ENCODE data around the gene CRISPLD2.
"Not testable (repeated sequence)": the region's sequence is repeated elsewhere in the genome, so short reads cannot be mapped to it uniquely, and the experiment has no call there.

Gene CRISPLD2

GRCh38 chr16:84843149-84844048 is 23.6 kb downstream of the CRISPLD2 start:
- DNase-seq, result no peak

- no peak for DNase-seq
These were observed 24.2 kb downstream of the CRISPLD2 start for GRCh38 chr16:84844049-84844350.

- DNase-seq, result no peak
These were observed 25.0 kb downstream of the CRISPLD2 start for GRCh38 chr16:84844559-84845495.

GRCh38 chr16:84845496-84846002 is 25.8 kb downstream of the CRISPLD2 start:
- no peak for DNase-seq

GRCh38 chr16:84847564-84848355 is 28.0 kb downstream of the CRISPLD2 start:
- DNase-seq, result no peak

- no peak for DNase-seq
These were observed 29.3 kb downstream of the CRISPLD2 start for GRCh38 chr16:84848986-84849634.

GRCh38 chr16:84849751-84850150 is 30.0 kb downstream of the CRISPLD2 start:
- no peak for DNase-seq

GRCh38 chr16:84850714-84851113 is 30.9 kb downstream of the CRISPLD2 start:
- DNase-seq, result no peak

GRCh38 chr16:84851192-84852127 is 31.7 kb downstream of the CRISPLD2 start:
- no peak for DNase-seq

- no peak for DNase-seq
These were observed 33.7 kb downstream of the CRISPLD2 start for GRCh38 chr16:84853534-84853933.

GRCh38 chr16:84854759-84855158 is 35.0 kb downstream of the CRISPLD2 start:
- no peak for DNase-seq

GRCh38 chr16:84855435-84856202 is 35.8 kb downstream of the CRISPLD2 start:
- DNase-seq, result not testable (repeated sequence)

- DNase-seq, result not testable (repeated sequence)
These were observed 36.4 kb downstream of the CRISPLD2 start for GRCh38 chr16:84856203-84856581.

GRCh38 chr16:84856811-84857210 is 37.0 kb downstream of the CRISPLD2 start:
- DNase-seq, result not testable (repeated sequence)

GRCh38 chr16:84859681-84860080 is 39.9 kb downstream of the CRISPLD2 start:
- no peak for DNase-seq

GRCh38 chr16:84860383-84860782 is 40.6 kb downstream of the CRISPLD2 start:
- DNase-seq, result no peak

GRCh38 chr16:84861671-84862070 is 41.9 kb downstream of the CRISPLD2 start:
- DNase-seq, result no peak

- DNase-seq, result no peak
These were observed 43.2 kb downstream of the CRISPLD2 start for GRCh38 chr16:84862804-84863480.

GRCh38 chr16:84863481-84863814 is 43.7 kb downstream of the CRISPLD2 start:
- no peak for DNase-seq

Measured in CD4-positive, alpha-beta T cell treated with Interferon gamma for 1 hour (primary cell).